SJSA1 (cell line): Measurements from ENCODE around the gene OGFR. TPM values are rescaled to one million over a fixed set of nuclear protein-coding genes. Genes with fewer than 3 reads are reported as not detected.

Experiments
- DNase-seq, 2 experiments: peaks; one replicate each; pipeline ENCODE4 v3.0.0-alpha.2; 2015 to 2020; ENCODE audit warnings: low spot score in 2 of 2, low read depth in 1 of 2
- H3K27ac ChIP-seq: fragments of 250-450 bp; sonication (Bioruptor Pico); 2 replicates; pipeline ENCODE4 v1.5.1; 2020; ENCODE audit warnings: mild to moderate bottlenecking, moderate library complexity
- H3K27me3 ChIP-seq: fragments of 250-450 bp; sonication (Bioruptor Pico); replicated peaks from 2 replicates; pipeline ENCODE4 v1.5.1; 2020; ENCODE audit warnings: mild to moderate bottlenecking, moderate library complexity
- H3K36me3 ChIP-seq: fragments of 250-450 bp; sonication (Bioruptor Pico); 2 replicates; pipeline ENCODE4 v1.5.1; 2020; ENCODE audit warnings: mild to moderate bottlenecking
- H3K4me1 ChIP-seq: fragments of 250-450 bp; sonication (Bioruptor Pico); replicated peaks from 2 replicates; pipeline ENCODE4 v1.6.1; 2021; ENCODE audit warnings: mild to moderate bottlenecking
- H3K4me3 ChIP-seq: fragments of 250-450 bp; sonication (Bioruptor Pico); 2 replicates; pipeline ENCODE4 v1.5.1; 2020; ENCODE audit warnings: mild to moderate bottlenecking
- H3K9me3 ChIP-seq: fragments of 250-450 bp; sonication (Bioruptor Pico); replicated peaks from 2 replicates; pipeline ENCODE4 v1.5.1; 2020; ENCODE audit warnings: mild to moderate bottlenecking
- total RNA-seq: library from RNA; depleted of rRNA; stranded (reverse); fragments of >200 nt; shearing (Covaris generic); gene quantifications from 2 replicates; pipeline ENCODE4 v1.2.3, GENCODE V29; 2014

The OGFR gene
- total RNA-seq, 1 experiment from 2014 or later = 59.2 TPM

- H3K27ac ChIP-seq = no peak overlapping the region
- peaks cover 56% of the 10 kb centered on the region for H3K27me3 ChIP-seq
- H3K36me3 ChIP-seq = no peaks in the 10 kb centered on the region
- no peak overlapping the region for H3K4me3 ChIP-seq
- no peak for DNase-seq
- no peaks in the 10 kb centered on the region for H3K9me3 ChIP-seq
- no peaks in the 10 kb centered on the region for H3K4me1 ChIP-seq
These were observed 39.6 kb upstream of the OGFR start for GRCh38 chr20:62765021-62765420.

GRCh38 chr20:62765432-62766070 lies 39.1 kb upstream of the OGFR start:
- no peaks in the 10 kb centered on the region for H3K9me3 ChIP-seq
- no peak overlapping the region for H3K4me3 ChIP-seq
- H3K27me3 ChIP-seq = peaks cover 61% of the 10 kb centered on the region
- no peak for DNase-seq
- H3K36me3 ChIP-seq = no peaks in the 10 kb centered on the region
- H3K4me1 ChIP-seq = no peaks in the 10 kb centered on the region
- no peak overlapping the region for H3K27ac ChIP-seq

GRCh38 chr20:62766071-62766450 lies 38.6 kb upstream of the OGFR start:
- Histone ChIP-seq H3K4me1 (no peaks in the 10 kb centered on the region), H3K4me3 (no peak overlapping the region), H3K27ac (no peak overlapping the region), H3K36me3 (no peaks in the 10 kb centered on the region), H3K27me3 (peaks cover 65% of the 10 kb centered on the region), H3K9me3 (no peaks in the 10 kb centered on the region)
- DNase-seq = no peak

- no peaks in the 10 kb centered on the region for H3K9me3 ChIP-seq
- H3K27me3 ChIP-seq = peaks cover 65% of the 10 kb centered on the region
- H3K27ac ChIP-seq = no peak overlapping the region
- no peak overlapping the region for H3K4me3 ChIP-seq
- DNase-seq = no peak
- H3K4me1 ChIP-seq = no peaks in the 10 kb centered on the region
- H3K36me3 ChIP-seq = no peaks in the 10 kb centered on the region
These were observed 37.9 kb upstream of the OGFR start for GRCh38 chr20:62766716-62767115.

- H3K27ac ChIP-seq = no peak overlapping the region
- H3K36me3 ChIP-seq = no peaks in the 10 kb centered on the region
- H3K27me3 ChIP-seq = peaks cover 75% of the 10 kb centered on the region
- no peaks in the 10 kb centered on the region for H3K4me1 ChIP-seq
- no peak overlapping the region for H3K4me3 ChIP-seq
- H3K9me3 ChIP-seq = no peaks in the 10 kb centered on the region
- DNase-seq = no peak
These were observed 36.4 kb upstream of the OGFR start for GRCh38 chr20:62768234-62768546.

- Histone ChIP-seq H3K36me3 (no peaks in the 10 kb centered on the region), H3K27me3 (peaks cover 80% of the 10 kb centered on the region), H3K27ac (no peak overlapping the region), H3K4me3 (no peak overlapping the region), H3K9me3 (no peaks in the 10 kb centered on the region), H3K4me1 (no peaks in the 10 kb centered on the region)
- no peak for DNase-seq
These were observed 35.9 kb upstream of the OGFR start for GRCh38 chr20:62768551-62769287.

GRCh38 chr20:62769346-62770071 lies 35.1 kb upstream of the OGFR start:
- Histone ChIP-seq H3K4me1 (no peaks in the 10 kb centered on the region), H3K36me3 (no peaks in the 10 kb centered on the region), H3K27me3 (peaks cover 83% of the 10 kb centered on the region), H3K27ac (no peak overlapping the region), H3K4me3 (no peak overlapping the region), H3K9me3 (no peaks in the 10 kb centered on the region)
- no peak for DNase-seq

GRCh38 chr20:62770111-62770910 lies 34.3 kb upstream of the OGFR start:
- no peak overlapping the region for H3K4me3 ChIP-seq

GRCh38 chr20:62770916-62771315 lies 33.7 kb upstream of the OGFR start:
- DNase-seq = no peak
- Histone ChIP-seq H3K27me3 (peaks cover 77% of the 10 kb centered on the region), H3K4me1 (no peaks in the 10 kb centered on the region), H3K27ac (no peak overlapping the region), H3K9me3 (no peaks in the 10 kb centered on the region), H3K4me3 (no peak overlapping the region), H3K36me3 (no peaks in the 10 kb centered on the region)

More at GRCh38 chr20:62770111-62770910, 34.3 kb upstream of the OGFR start:
- DNase-seq = no peak
- Histone ChIP-seq H3K27ac (no peak overlapping the region), H3K4me1 (no peaks in the 10 kb centered on the region), H3K36me3 (no peaks in the 10 kb centered on the region), H3K9me3 (no peaks in the 10 kb centered on the region), H3K27me3 (peaks cover 83% of the 10 kb centered on the region)

GRCh38 chr20:62771396-62772102 lies 33.1 kb upstream of the OGFR start:
- H3K36me3 ChIP-seq = no peaks in the 10 kb centered on the region
- no peak overlapping the region for H3K4me3 ChIP-seq
- no peak overlapping the region for H3K27ac ChIP-seq
- H3K27me3 ChIP-seq = peaks cover 71% of the 10 kb centered on the region
- no peaks in the 10 kb centered on the region for H3K9me3 ChIP-seq
- DNase-seq = no peak
- H3K4me1 ChIP-seq = no peaks in the 10 kb centered on the region

GRCh38 chr20:62772103-62772611 lies 32.5 kb upstream of the OGFR start:
- Histone ChIP-seq H3K27ac (no peak overlapping the region), H3K9me3 (no peaks in the 10 kb centered on the region), H3K4me1 (no peaks in the 10 kb centered on the region), H3K4me3 (no peak overlapping the region), H3K36me3 (no peaks in the 10 kb centered on the region), H3K27me3 (peaks cover 65% of the 10 kb centered on the region)
- no peak for DNase-seq

GRCh38 chr20:62772619-62772989 lies 32.0 kb upstream of the OGFR start:
- Histone ChIP-seq H3K27ac (no peak overlapping the region), H3K4me3 (no peak overlapping the region), H3K4me1 (no peaks in the 10 kb centered on the region), H3K9me3 (no peaks in the 10 kb centered on the region), H3K27me3 (peaks cover 64% of the 10 kb centered on the region), H3K36me3 (no peaks in the 10 kb centered on the region)
- no peak for DNase-seq
